ENCODE measurements around the gene SPIN1.

- TF ChIP-seq EZH2 (IDR thresholded peaks at IDR 0.05; ENCODE audit: low read depth, unreplicated experiment) (no peak), JUNB (IDR thresholded peaks at IDR 0.05; ENCODE audit: unreplicated experiment) (no peak)
- TF ChIP-seq, protein P1, sequence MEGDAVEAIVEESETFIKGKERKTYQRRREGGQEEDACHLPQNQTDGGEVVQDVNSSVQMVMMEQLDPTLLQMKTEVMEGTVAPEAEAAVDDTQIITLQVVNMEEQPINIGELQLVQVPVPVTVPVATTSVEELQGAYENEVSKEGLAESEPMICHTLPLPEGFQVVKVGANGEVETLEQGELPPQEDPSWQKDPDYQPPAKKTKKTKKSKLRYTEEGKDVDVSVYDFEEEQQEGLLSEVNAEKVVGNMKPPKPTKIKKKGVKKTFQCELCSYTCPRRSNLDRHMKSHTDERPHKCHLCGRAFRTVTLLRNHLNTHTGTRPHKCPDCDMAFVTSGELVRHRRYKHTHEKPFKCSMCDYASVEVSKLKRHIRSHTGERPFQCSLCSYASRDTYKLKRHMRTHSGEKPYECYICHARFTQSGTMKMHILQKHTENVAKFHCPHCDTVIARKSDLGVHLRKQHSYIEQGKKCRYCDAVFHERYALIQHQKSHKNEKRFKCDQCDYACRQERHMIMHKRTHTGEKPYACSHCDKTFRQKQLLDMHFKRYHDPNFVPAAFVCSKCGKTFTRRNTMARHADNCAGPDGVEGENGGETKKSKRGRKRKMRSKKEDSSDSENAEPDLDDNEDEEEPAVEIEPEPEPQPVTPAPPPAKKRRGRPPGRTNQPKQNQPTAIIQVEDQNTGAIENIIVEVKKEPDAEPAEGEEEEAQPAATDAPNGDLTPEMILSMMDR (conservative IDR thresholded peaks at IDR 0.05; ENCODE audit: low read depth in 2 of 2), result no peak
Observed at GRCh38 chr9:88396836-88397577, 8.8 kb downstream of the SPIN1 start.
